Body of pancreas (tissue), 4 donors: ENCODE results near the gene ARIH1.

ENCODE experiments used
- CTCF ChIP-seq, 7 experiments: fragments of 450-650 bp in 4 of 7; fragments of 200-600 bp in 3 of 7; sonication (generic) in 3 of 7; IDR thresholded peaks; one replicate each; pipeline ENCODE4 v1.5.1; 2016 to 2019; ENCODE audit warnings: antibody characterized with exemption in 7 of 7
- POLR2A ChIP-seq, 3 donors: fragments of 450-650 bp; IDR thresholded peaks; one replicate each; pipeline ENCODE4 v1.6.1; 2016; ENCODE audit warnings: antibody characterized with exemption in 3 of 3, mild to moderate bottlenecking in 2 of 3

- no peak for TF ChIP-seq POLR2A (IDR thresholded peaks at IDR 0.05)
- no peak for TF ChIP-seq CTCF (IDR thresholded peaks at IDR 0.05)
Measured at GRCh38 chr15:72496783-72497182, 22.7 kb downstream of the ARIH1 start.
